ENCODE results near the gene HNRNPA2B1.

The HNRNPA2B1 gene

DNA sequence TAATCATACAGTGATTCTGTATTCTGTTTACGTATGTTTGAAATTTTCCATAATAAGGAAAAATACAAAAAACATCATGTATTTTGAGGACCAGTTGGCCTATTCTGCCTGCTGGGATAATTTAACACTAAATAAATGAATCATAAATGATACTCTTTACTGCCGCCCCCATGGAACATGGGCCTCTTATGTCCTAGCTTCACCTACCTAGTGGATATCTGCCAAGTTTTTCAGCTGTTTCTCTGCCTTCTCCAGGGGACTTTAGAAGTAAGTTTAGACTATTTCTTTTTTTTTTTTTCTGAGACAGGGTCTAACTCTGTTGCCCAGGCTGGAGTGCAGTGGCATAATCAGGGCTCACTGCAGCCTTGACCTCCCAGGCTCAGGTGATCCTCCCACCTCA is 38.1 kb downstream of the HNRNPA2B1 start:
- no peak for DNase-seq (ENCODE audit: extremely low spot score)
- TF ChIP-seq TARDBP (IDR thresholded peaks at IDR 0.05) (no peak), SUZ12 (IDR thresholded peaks at IDR 0.05) (no peak), CTBP1 (IDR thresholded peaks at IDR 0.05; ENCODE audit: borderline replicate concordance) (no peak), LEF1 (IDR thresholded peaks at IDR 0.05; ENCODE audit: borderline replicate concordance) (no peak), NFRKB (IDR thresholded peaks at IDR 0.05) (no peak), ARNT (IDR thresholded peaks at IDR 0.05) (no peak), FOXK2 (IDR thresholded peaks at IDR 0.05) (no peak), HDGF (IDR thresholded peaks at IDR 0.05; ENCODE audit: borderline replicate concordance) (no peak)
- TF ChIP-seq, protein P1, sequence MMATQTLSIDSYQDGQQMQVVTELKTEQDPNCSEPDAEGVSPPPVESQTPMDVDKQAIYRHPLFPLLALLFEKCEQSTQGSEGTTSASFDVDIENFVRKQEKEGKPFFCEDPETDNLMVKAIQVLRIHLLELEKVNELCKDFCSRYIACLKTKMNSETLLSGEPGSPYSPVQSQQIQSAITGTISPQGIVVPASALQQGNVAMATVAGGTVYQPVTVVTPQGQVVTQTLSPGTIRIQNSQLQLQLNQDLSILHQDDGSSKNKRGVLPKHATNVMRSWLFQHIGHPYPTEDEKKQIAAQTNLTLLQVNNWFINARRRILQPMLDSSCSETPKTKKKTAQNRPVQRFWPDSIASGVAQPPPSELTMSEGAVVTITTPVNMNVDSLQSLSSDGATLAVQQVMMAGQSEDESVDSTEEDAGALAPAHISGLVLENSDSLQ (IDR thresholded peaks at IDR 0.05), result no peak
- ChIA-PET CTCF (interaction anchor here (0.6 to 0.7 kb wide), 2 partner anchors 190 to 903 kb away, joined by 3 read pairs; no protein-coding TSS in a partner anchor), POLR2A (interaction anchor here (1.3 kb wide), 1 partner anchor 10 kb away, joined by 3 read pairs; the partner anchor contains the start of gene NFE2L3)

DNA sequence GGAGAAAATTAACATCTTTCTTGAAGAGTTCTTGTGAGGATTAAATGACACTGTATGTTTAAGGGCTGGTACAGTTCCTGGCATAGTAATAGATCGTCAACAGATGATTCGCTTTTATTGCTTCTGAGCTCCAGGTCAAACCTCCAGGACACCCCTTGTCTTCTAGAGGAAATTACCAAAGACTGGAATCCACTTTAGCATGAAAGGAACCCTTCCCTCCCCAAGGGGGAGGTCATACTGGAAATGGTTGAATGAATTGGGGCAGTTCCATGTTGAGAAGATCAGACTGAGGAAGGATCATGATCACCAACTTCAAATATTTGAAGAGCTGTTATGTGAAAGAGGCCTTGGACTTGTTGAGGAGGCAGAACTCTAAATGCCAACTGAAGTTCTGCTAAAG is 39.6 kb downstream of the HNRNPA2B1 start:
- TF ChIP-seq ZNF384 (IDR thresholded peaks at IDR 0.05) (no peak), CTBP1 (IDR thresholded peaks at IDR 0.05; ENCODE audit: borderline replicate concordance) (no peak), ELF4 (IDR thresholded peaks at IDR 0.05) (no peak), FOXK2 (IDR thresholded peaks at IDR 0.05) (no peak), NFRKB (IDR thresholded peaks at IDR 0.05) (no peak), HDGF (IDR thresholded peaks at IDR 0.05; ENCODE audit: borderline replicate concordance) (no peak), LEF1 (IDR thresholded peaks at IDR 0.05; ENCODE audit: borderline replicate concordance) (no peak), SP1 (IDR thresholded peaks at IDR 0.05) (no peak)
- DNase-seq (ENCODE audit: extremely low spot score), result no peak
- ChIA-PET POLR2A (interaction anchor here (0.6 to 1.3 kb wide), 2 partner anchors 9 kb away, joined by 4 to 7 read pairs; partner anchors contain the start of gene NFE2L3), CTCF (interaction anchor here (1.2 to 1.3 kb wide), 2 partner anchors 70 kb away, joined by 3 read pairs; no protein-coding TSS in a partner anchor)

DNA sequence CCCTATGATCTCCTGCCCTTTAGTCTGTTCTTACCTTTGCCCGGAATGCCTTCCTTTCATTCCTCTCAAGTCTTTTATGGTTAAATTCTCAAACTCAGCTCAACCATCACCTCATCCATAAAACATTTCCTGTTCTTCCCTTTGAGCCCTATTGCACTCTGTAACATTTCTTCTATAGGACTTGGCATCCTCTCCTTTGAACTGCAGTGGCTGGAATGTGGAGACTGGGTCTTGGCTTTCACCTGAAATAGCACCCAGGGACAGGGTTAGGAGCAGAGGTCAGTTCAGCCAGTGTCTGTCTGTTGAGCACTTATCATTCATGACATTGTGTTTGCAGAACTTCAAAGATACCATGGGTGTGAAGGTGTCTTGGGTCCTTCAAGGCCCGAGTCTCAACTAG is 41.3 kb downstream of the HNRNPA2B1 start:
- no peak for TF ChIP-seq TARDBP (IDR thresholded peaks at IDR 0.05)
- no peak for TF ChIP-seq ARNT (IDR thresholded peaks at IDR 0.05)
- no peak for TF ChIP-seq FOXA1 (IDR thresholded peaks at IDR 0.05)
- CTCF ChIA-PET, result interaction anchor here (0.9 kb wide), 1 partner anchor 81 kb away, joined by 3 read pairs; no protein-coding TSS in a partner anchor
- POLR2A ChIA-PET, result no interaction called here
- no peak for DNase-seq (ENCODE audit: extremely low spot score)

DNA sequence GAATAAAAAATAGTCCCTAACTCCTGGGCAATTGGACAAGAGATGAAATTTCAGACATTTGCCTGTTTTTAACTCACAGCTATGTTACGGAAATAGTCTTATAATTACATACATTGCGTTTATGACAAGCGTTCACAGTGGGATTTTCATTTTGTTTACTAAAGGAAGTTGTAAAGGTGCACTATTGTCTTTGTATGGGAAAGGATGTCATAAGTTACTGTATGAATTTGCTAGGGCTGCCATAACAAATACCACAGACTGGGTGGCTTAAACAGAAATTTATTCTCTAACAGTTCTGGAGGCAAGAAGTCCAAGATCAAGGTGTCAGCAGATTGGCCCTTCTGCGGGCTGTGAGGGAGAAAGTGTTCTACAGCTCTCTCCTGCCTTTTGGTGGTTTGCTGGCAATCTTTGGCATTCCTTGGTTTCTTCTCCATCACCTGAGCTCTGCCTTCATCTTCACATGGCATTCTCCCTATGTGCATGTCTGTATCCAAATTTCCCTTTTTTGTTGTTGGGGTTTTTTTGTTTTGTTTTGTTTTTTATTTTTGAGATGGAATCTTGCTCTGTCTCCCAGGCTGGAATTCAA is 42.9 kb downstream of the HNRNPA2B1 start:
- no peak for DNase-seq (ENCODE audit: extremely low spot score)
- ChIA-PET POLR2A (interaction anchor here (0.7 kb wide), 1 partner anchor 23 kb away, joined by 3 read pairs; no protein-coding TSS in a partner anchor), CTCF (interaction anchor here (0.6 to 1.4 kb wide), 3 partner anchors 12 to 265 kb away, joined by 3 to 6 read pairs (median 3); no protein-coding TSS in a partner anchor)
- no peak for TF ChIP-seq FOXM1 (IDR thresholded peaks at IDR 0.05; ENCODE audit: borderline replicate concordance)
- no peak for TF ChIP-seq LEF1 (IDR thresholded peaks at IDR 0.05; ENCODE audit: borderline replicate concordance)
- TF ChIP-seq, protein P1 (IDR thresholded peaks at IDR 0.05), result no peak
- no peak for TF ChIP-seq ZNF384 (IDR thresholded peaks at IDR 0.05)
- no peak for TF ChIP-seq FOXA1 (IDR thresholded peaks at IDR 0.05)
- no peak for TF ChIP-seq ELF4 (IDR thresholded peaks at IDR 0.05)
- no peak for TF ChIP-seq HDGF (IDR thresholded peaks at IDR 0.05; ENCODE audit: borderline replicate concordance)
- no peak for TF ChIP-seq ARNT (IDR thresholded peaks at IDR 0.05)
- TF ChIP-seq SUZ12 (IDR thresholded peaks at IDR 0.05), result no peak
- no peak for TF ChIP-seq TARDBP (IDR thresholded peaks at IDR 0.05)
- TF ChIP-seq SP1 (IDR thresholded peaks at IDR 0.05), result no peak
- TF ChIP-seq FOXK2 (IDR thresholded peaks at IDR 0.05), result no peak
- TF ChIP-seq NFRKB (IDR thresholded peaks at IDR 0.05), result no peak
- no peak for TF ChIP-seq CTBP1 (IDR thresholded peaks at IDR 0.05; ENCODE audit: borderline replicate concordance)
- no peak for TF ChIP-seq L3MBTL2 (conservative IDR thresholded peaks at IDR 0.05)
- TF ChIP-seq BHLHE40 (IDR thresholded peaks at IDR 0.05; ENCODE audit: borderline replicate concordance), result no peak

DNA sequence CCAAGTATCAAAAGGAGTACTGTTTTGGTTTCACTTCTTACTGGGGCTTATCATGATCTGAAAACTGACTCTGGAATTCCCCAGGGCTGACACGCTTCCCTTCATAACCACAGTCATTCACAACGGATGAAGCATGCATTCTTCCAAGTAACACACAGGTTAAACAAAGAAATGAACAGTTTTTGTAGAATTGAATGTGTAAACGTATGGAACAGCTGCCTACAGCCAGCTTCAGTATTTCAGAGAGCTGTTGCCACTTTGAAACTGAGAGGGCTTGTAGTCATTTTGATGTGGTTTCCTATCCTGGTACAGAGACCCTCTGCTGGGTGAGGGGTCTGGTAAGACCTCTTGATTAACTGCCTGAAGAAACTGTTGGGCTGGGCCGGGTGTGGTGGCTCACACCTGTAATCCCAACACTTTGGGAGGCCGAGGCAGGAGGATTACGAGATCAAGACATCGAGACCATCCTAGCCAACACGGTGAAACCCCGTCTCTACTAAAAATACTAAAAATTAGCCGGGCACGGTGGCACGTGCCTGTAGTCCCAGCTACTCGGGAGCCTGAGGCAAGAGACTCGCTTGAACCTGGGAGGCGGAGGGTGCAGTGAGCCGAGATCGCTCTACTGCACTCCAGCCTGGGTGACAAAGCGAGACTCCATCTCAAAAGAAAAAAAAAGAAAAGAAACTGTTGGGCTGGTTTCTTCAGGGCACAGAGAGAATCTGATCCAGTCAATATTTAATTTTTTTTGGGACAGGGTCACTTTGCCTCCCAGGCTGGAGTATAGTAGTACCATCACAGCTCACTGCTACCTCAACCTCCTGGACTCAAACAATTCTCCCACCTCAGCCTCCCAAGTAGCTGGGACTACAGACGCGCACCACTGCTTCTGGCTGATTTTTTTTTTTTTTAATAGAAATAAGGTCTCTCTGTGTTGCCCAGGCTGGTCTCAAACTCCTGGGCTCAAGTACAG is 43.8 kb downstream of the HNRNPA2B1 start:
- CTCF ChIA-PET, result interaction anchor here (0.6 to 1.4 kb wide), 2 partner anchors 11 to 264 kb away, joined by 3 to 6 read pairs; no protein-coding TSS in a partner anchor
- no peak for DNase-seq (ENCODE audit: extremely low spot score)
- TF ChIP-seq FOXK2 (IDR thresholded peaks at IDR 0.05), result no peak
- no peak for TF ChIP-seq LEF1 (IDR thresholded peaks at IDR 0.05; ENCODE audit: borderline replicate concordance)
- TF ChIP-seq TARDBP (IDR thresholded peaks at IDR 0.05), result no peak
- no peak for TF ChIP-seq ARNT (IDR thresholded peaks at IDR 0.05)
- TF ChIP-seq SP1 (IDR thresholded peaks at IDR 0.05), result no peak
- no peak for TF ChIP-seq NFRKB (IDR thresholded peaks at IDR 0.05)
- TF ChIP-seq FOXM1 (IDR thresholded peaks at IDR 0.05; ENCODE audit: borderline replicate concordance), result no peak
- TF ChIP-seq HDGF (IDR thresholded peaks at IDR 0.05; ENCODE audit: borderline replicate concordance), result no peak
- TF ChIP-seq, protein P1 (IDR thresholded peaks at IDR 0.05), result no peak
- no peak for TF ChIP-seq ZNF384 (IDR thresholded peaks at IDR 0.05)
- TF ChIP-seq SUZ12 (IDR thresholded peaks at IDR 0.05), result no peak
- TF ChIP-seq FOXA1 (IDR thresholded peaks at IDR 0.05), result no peak
- no peak for TF ChIP-seq BHLHE40 (IDR thresholded peaks at IDR 0.05; ENCODE audit: borderline replicate concordance)
- TF ChIP-seq L3MBTL2 (conservative IDR thresholded peaks at IDR 0.05), result no peak
- TF ChIP-seq ELF4 (IDR thresholded peaks at IDR 0.05), result no peak
- TF ChIP-seq CTBP1 (IDR thresholded peaks at IDR 0.05; ENCODE audit: borderline replicate concordance), result no peak
- POLR2A ChIA-PET, result interaction anchor here (0.7 kb wide), 1 partner anchor 24 kb away, joined by 3 read pairs; no protein-coding TSS in a partner anchor

Data from HEK293T (cell line).